ENCODE results near the gene ACVR1.

The ACVR1 gene

DNA sequence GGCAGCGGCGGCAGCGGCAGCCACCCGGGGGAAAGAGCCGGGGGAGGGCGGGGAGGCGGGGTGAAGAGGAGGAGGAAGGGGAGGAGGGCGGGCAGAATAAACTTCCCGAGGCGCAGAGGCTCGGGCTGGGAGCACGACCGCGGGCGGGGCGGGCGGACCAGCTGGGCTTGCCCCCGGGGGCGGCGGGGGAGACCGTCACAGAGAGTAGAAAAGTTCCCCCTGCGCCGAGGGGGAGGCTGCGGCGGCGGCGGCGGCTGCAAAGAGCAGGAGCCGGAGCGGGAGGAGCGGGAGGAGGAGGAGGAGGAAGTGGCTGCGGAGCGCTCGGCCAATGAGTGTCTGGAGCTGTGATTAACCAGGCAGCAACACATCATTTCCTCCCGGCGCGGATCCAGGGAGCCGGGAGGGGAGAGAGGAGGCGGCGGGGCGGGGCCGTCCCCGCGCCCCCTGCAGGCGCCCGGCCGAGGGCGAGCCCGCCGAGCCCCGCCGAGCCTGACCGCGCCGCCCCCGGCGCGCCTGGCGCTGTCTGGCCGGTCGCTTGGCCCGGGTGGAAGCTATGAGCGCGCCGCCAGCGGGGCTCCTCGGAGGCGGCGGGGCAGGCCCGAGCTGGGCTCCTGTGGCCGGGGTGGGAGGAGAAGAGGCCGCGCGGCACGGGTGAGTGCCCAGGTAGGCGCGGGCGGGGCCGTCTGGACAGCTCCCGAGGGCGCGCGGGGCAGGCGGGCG, at the start of gene ACVR1:
ACVR1 (minus strand) TSS at position 265 of the 720 bp plus-strand sequence. CDS start 76,837 bp downstream, outside the sequence.
- peak; percentile 97 for DNase-seq

DNA sequence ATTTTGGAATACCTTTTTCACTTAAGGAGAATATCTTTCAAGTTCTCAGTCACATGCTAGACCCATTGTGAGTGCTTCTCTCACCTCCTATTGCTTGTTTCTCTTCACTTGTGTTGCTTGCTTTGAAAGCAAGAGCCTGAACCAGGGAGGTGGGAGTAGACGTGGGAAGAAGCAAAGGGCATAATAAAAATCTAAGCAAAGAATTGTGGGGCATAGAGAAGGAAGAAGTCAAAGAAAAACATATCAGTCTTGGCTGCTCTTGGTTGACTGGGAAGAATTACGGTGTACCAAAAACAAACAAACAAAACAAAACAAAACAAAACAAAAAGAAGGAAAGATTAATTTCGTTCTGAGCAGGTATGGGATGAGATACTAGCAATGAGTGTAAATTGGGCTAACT, 48.9 kb upstream of the ACVR1 start:
- DNase-seq: no peak

GRCh38 chr2:157923598-157924217, 47.6 kb upstream of the ACVR1 start:
- DNase-seq: no peak

GRCh38 chr2:157922815-157923214, 46.7 kb upstream of the ACVR1 start:
- DNase-seq: no peak

- DNase-seq: no peak
Measured at GRCh38 chr2:157922336-157922735, 46.2 kb upstream of the ACVR1 start.

DNA sequence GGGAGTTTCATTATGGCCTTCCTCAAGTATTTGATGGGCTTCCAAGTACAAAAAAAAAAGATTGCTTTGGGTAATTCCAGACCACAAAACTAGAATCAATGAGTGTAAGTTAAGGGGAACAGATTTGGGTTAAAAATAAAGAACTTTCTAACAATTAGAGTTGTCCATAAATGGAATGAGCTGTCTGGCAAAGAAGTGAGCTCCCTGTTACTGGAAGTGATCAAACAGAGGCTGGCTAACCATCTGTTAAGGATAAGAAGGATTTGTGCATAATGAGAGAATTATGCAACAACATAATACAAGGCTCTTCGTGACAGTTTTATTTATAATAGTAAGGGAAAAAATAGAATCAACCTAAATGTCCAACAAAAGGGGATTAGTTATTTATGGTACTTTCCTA, 44.6 kb upstream of the ACVR1 start:
- no peak for DNase-seq

GRCh38 chr2:157919181-157919580, 43.1 kb upstream of the ACVR1 start:
- DNase-seq: no peak

DNA sequence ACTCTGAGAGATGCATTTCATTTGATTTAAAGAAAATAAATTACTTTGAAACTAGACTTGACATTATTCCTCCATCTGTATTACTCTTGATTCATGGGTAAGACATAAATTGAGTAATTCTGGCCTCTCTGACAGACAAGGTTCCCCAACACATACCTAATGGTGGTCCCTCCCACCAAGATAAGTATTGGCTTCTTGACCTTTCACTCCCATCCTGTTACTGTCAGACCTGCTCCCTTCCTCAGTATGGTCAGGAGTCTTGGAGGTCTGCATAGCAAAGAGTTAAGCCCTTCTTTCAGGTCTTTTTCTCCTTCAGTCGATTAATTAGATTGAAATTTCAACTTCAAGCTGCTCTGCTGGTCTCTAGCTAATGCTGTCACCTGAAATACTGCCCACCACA, 42.2 kb upstream of the ACVR1 start:
- no peak for DNase-seq

DNA sequence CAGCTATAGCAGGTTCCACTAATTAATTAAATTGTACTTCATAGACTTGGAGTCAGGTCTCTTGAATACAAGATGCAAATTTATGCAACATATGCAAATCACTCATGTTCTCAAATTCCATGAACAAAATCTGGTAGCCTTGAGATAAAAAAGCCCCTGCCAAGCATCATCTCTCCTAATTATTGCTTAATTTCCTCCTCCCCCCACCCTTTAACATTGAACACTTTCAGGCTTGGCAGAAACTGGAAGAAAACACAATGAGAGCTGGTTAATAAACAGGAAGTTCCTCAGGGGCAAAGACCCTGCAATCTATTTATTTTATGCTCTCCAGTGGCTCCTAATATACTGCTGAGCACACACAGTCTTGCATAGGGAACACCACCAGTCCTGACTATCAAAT, 35.6 kb upstream of the ACVR1 start:
- no peak for DNase-seq

DNA sequence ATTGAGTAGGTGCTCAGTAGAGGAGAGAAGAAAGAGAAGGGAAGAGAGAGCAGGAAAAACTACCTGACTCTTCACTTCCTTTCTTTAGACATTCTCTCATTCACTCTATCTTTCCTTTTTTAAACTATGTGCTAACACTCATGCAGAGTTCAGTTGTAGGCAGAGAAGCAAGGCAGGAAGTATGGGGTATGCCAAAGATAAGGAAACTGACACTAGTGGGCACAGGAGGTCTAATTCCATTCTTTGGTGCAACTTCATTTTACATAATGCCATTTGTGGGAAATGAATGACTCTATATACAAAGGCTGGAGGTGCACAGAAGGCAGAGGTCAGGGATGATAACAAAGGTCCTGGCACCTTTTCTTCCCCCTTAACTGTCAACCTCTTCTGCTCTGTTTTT, 35.1 kb upstream of the ACVR1 start:
- no peak for DNase-seq

DNA sequence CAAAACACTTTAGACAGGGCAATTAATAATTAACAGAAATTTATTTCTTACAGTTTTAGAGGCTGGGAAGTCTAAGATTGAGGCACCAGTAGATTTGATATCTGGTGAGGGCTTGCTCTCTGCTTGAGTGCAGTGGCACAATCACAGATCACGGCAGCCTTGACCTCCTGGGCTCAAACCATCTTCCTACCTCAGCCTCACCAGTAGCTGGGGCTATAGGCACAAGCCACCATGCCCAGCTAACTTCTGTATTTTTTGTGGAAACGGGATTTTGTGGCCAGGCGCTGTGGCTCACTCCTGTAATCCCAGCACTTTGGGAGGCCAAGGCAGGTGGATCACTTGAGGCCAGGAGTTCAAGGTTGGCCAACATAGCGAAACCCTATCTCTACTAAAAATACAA, 29.0 kb upstream of the ACVR1 start:
- DNase-seq: no peak

DNA sequence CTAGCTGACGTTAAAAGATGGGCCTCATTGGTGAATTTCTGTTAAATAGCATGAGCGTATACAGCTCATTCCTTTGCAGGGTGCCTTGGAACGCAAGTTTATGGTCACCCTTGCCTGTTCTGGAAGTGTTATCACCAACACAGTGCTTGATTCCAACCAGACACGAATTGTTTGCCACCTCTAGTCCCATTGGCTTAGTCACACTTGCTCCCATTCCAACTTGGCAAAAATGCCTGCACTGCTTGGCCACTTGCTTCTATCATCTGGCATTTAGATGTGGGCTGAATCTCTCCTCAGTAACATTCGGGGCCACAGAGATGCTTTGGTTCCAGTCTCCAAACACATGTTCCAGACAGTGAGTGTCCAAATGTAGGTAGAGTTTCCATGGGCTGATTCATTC, 27.5 kb upstream of the ACVR1 start:
- DNase-seq: no peak

DNA sequence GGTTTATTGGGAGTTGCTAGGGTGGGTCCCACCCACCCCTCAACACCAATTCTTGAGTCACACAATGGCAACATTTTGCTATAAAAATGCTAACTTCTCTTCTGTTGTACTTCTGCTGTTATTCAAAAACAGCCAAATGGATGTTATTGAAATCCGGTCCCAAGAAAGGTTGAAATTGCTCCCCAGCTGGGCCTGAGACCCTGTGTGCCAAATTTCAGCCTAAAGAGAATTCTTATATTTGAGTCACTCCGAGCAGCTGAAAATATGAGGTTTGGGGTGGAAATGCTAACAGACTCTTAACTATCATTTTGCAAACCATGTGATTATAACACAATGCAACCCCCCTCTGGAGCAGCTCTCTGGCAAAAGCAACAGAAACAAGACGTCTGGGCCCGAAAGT, 27.0 kb upstream of the ACVR1 start:
- no peak for DNase-seq

DNA sequence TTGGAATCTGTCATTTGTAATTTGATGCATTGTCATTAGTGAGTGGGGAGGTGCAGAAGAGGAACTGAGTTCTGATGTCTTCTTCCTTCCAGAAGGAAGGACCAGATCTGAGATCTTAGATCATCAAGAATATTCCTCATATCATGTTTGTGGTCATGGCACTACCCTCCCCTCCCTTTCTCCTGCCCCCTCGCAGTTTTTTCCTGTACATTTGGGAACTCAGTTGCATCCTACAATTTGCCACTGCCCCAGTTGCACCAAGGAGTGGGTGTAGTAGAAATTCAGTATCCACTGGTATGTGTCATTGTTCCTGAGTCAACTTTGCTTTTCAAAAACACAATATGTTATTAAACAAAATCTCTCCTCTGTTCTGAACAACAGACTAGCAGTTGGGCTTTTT, 26.6 kb upstream of the ACVR1 start:
- no peak for DNase-seq

DNA sequence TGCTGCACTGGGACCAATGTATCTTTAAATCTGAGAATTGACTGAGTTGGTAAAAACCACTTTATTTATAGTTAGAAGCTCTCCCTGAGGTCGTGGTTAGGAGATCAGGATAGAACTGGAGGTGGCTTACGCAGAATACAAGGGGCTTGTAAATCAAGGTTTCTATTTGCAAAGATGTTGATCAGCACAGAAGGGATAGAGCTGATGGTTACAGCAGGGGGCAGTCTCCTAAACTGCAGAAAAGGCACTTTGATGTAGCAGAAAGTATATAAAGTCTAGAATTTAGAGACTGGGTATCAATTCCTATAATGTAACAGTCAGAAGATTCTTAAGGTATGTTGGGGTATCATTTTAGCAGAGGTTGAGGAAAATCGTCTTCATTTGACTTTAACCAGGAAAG, 25.2 kb upstream of the ACVR1 start:
- no peak for DNase-seq

DNA sequence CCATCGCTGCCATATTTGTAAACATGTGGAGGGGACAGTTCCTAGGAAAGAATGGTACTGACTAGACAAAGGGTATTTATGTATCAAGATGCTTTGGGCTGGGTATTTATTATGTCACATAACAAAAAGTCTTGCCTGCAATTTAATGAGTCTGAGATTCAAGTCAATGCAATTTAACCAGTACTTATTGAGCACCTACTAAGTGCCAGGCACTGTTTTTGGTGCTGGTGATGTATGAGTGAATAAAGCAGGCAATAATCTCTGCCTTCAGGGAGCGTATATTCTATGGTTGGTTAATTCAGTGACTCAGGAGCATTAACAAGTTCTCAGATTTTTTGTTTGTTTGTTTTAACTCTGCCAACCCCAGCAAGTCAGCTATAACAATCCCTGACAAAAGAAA, 24.6 kb upstream of the ACVR1 start:
- DNase-seq: no peak

DNA sequence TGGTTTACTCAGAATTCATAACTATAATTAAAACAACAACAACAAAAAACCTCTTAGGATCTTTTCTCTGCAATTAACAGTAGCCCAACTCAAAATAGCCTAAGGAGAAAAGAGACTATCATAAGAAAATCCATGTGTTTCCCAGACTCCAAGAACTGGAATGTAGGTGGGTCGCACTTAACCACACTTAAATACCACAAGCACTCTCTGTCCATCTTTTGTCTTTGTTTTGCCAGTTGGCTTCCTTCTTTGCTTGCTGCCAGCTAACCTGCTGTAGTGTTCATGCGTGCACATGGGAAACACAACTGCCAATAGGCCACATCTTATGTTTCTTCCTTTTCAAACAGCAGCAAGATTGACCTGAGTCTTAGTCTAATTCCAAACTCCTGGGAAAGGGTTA, 24.1 kb upstream of the ACVR1 start:
- DNase-seq: no peak

- no peak for DNase-seq
Measured at GRCh38 chr2:157899125-157899839, 23.2 kb upstream of the ACVR1 start.

DNA sequence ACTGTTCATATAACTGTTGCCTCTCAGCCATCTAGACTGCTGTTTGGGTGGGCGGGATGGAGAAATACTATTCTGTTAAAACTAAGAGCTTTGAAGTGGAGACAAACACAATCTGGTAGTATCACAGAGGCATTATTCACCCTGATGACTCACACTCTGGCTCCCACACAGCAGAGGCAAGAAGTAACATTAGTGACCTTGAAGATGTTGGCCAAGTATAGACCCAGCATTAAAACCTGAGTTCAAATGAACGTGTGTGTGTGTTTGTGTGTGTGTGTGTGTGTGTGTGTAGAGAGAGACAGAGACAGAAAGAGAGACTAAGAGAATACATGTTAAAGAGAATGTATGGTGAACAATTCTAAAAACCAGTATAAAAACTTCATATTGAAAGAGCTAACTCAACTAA, 22.5 kb upstream of the ACVR1 start:
- peak; percentile 87 for DNase-seq

GRCh38 chr2:157897106-157897971, 21.2 kb upstream of the ACVR1 start:
- DNase-seq: no peak

GRCh38 chr2:157895531-157895930, 19.4 kb upstream of the ACVR1 start:
- DNase-seq: peak; percentile 69

GRCh38 chr2:157894694-157895435, 18.7 kb upstream of the ACVR1 start:
- peak; percentile 75 for DNase-seq

GRCh38 chr2:157893611-157894010, 17.5 kb upstream of the ACVR1 start:
- no peak for DNase-seq
